Hepatocyte (in vitro differentiated cells): ENCODE measurements around the gene FGF12.
A peak's percentile ranks its signal among the peaks of the same experiment; 100 is the strongest.

Experiments used
- CTCF ChIP-seq: fragments of 200-600 bp; sonication (generic); IDR thresholded peaks from 2 replicates; pipeline ENCODE4 v1.5.1; 2016; ENCODE audit warnings: antibody characterized with exemption, mild to moderate bottlenecking; ENCODE audit not compliant: poor library complexity
- EZH2 ChIP-seq: fragments of 200-600 bp; sonication (generic); IDR thresholded peaks from 2 replicates; pipeline ENCODE4 v1.6.1; 2016; ENCODE audit warnings: antibody characterized with exemption, mild to moderate bottlenecking, borderline replicate concordance

- TF ChIP-seq CTCF (peak; percentile 61), EZH2 (no peak)
Observed at GRCh38 chr3:192188218-192188835, 539.0 kb downstream of the FGF12 start.
